ENCODE data around the gene PRSS33.

The PRSS33 gene

GRCh38 chr16:2799859-2800226 lies 12.5 kb upstream of the PRSS33 start:
- DNase-seq, result no peak

GRCh38 chr16:2799205-2799858 lies 12.0 kb upstream of the PRSS33 start:
- TF ChIP-seq POLR2A (IDR thresholded peaks at IDR 0.05; ENCODE audit: low read length) (no peak), GATA1 (IDR thresholded peaks at IDR 0.05; ENCODE audit: low read depth, low read length) (no peak)
- no peak for DNase-seq

More at GRCh38 chr16:2799859-2800226, 12.5 kb upstream of the PRSS33 start:
- no peak for TF ChIP-seq POLR2A (IDR thresholded peaks at IDR 0.05; ENCODE audit: low read length)
- no peak for TF ChIP-seq GATA1 (IDR thresholded peaks at IDR 0.05; ENCODE audit: low read depth, low read length)

- TF ChIP-seq POLR2A (IDR thresholded peaks at IDR 0.05; ENCODE audit: low read length) (no peak), GATA1 (IDR thresholded peaks at IDR 0.05; ENCODE audit: low read depth, low read length) (no peak)
- no peak for DNase-seq
Measured at GRCh38 chr16:2798723-2799204, 11.4 kb upstream of the PRSS33 start.

- TF ChIP-seq POLR2A (IDR thresholded peaks at IDR 0.05; ENCODE audit: low read length) (no peak), GATA1 (IDR thresholded peaks at IDR 0.05; ENCODE audit: low read depth, low read length) (no peak)
- no peak for DNase-seq
Measured at GRCh38 chr16:2795395-2796143, 8.2 kb upstream of the PRSS33 start.

GRCh38 chr16:2792940-2793339 lies 5.6 kb upstream of the PRSS33 start:
- no peak for DNase-seq
- no peak for TF ChIP-seq GATA1 (IDR thresholded peaks at IDR 0.05; ENCODE audit: low read depth, low read length)
- TF ChIP-seq POLR2A (IDR thresholded peaks at IDR 0.05; ENCODE audit: low read length), result no peak

GRCh38 chr16:2791174-2791573 lies 3.8 kb upstream of the PRSS33 start:
- TF ChIP-seq POLR2A (IDR thresholded peaks at IDR 0.05; ENCODE audit: low read length), result no peak
- TF ChIP-seq GATA1 (IDR thresholded peaks at IDR 0.05; ENCODE audit: low read depth, low read length), result no peak
- DNase-seq, result no peak

- TF ChIP-seq POLR2A (IDR thresholded peaks at IDR 0.05; ENCODE audit: low read length), result no peak
- no peak for TF ChIP-seq GATA1 (IDR thresholded peaks at IDR 0.05; ENCODE audit: low read depth, low read length)
- DNase-seq, result no peak
Measured at GRCh38 chr16:2790631-2791030, 3.3 kb upstream of the PRSS33 start.

GRCh38 chr16:2787961-2788360 lies 601 bp upstream of the PRSS33 start:
- no peak for DNase-seq
- TF ChIP-seq POLR2A (IDR thresholded peaks at IDR 0.05; ENCODE audit: low read length), result no peak
- TF ChIP-seq GATA1 (IDR thresholded peaks at IDR 0.05; ENCODE audit: low read depth, low read length), result no peak

GRCh38 chr16:2786826-2787151 lies 571 bp downstream of the PRSS33 start:
- no peak for TF ChIP-seq POLR2A (IDR thresholded peaks at IDR 0.05; ENCODE audit: low read length)
- no peak for TF ChIP-seq GATA1 (IDR thresholded peaks at IDR 0.05; ENCODE audit: low read depth, low read length)

GRCh38 chr16:2786061-2786825 lies 1.1 kb downstream of the PRSS33 start:
- TF ChIP-seq POLR2A (IDR thresholded peaks at IDR 0.05; ENCODE audit: low read length) (no peak), GATA1 (IDR thresholded peaks at IDR 0.05; ENCODE audit: low read depth, low read length) (no peak)
- DNase-seq, result no peak

More at GRCh38 chr16:2786826-2787151, 571 bp downstream of the PRSS33 start:
- DNase-seq, result no peak

- DNase-seq, result no peak
- TF ChIP-seq POLR2A (IDR thresholded peaks at IDR 0.05; ENCODE audit: low read length) (no peak), GATA1 (IDR thresholded peaks at IDR 0.05; ENCODE audit: low read depth, low read length) (no peak)
Measured at GRCh38 chr16:2785101-2785991, 2.0 kb downstream of the PRSS33 start.

GRCh38 chr16:2784358-2785100 lies 2.8 kb downstream of the PRSS33 start:
- no peak for TF ChIP-seq GATA1 (IDR thresholded peaks at IDR 0.05; ENCODE audit: low read depth, low read length)
- no peak for TF ChIP-seq POLR2A (IDR thresholded peaks at IDR 0.05; ENCODE audit: low read length)

More at GRCh38 chr16:2784358-2785100, 2.8 kb downstream of the PRSS33 start:
- no peak for DNase-seq

Measured in erythroblast (primary cell).